ENCODE data around the gene TFDP2.
"Not testable (repeated sequence)": the region's sequence is repeated elsewhere in the genome, so short reads cannot be mapped to it uniquely, and the experiment has no call there.

Gene TFDP2

DNA sequence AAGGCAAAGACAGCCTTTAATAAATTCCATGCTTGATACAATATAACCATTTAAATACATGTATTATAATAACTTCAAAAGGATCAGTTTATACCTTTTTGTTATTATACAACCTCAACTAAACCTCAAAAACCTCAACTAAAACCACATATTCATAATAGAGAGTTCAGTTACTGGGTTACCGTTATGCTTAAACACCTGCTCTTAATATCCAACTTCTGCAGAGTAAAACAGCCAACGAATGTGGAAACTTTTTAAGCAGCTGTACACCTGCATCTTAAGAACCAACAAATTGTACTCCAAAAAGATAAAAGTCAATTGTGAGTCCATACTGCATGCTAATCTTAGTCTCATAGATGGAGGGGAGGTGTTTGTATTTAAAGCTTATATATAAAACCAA lies 53.5 kb downstream of the TFDP2 start:
- H4K8ac ChIP-seq (ENCODE audit: low read depth, low read length), result no peak overlapping the region
- no peak overlapping the region for H3K23ac ChIP-seq (ENCODE audit: low read depth, low read length, poor library complexity)
- peaks cover 0 to 2% of the 10 kb centered on the region in 2 donors for H3K36me3 ChIP-seq (replicated peaks in 1 of 2; ENCODE audit: control insufficient read depth in 2 of 2, insufficient read depth in 2 of 2, low read length in 2 of 2)
- no peak overlapping the region for H2BK12ac ChIP-seq (ENCODE audit: low read length)
- no peak overlapping the region for H3K27ac ChIP-seq (replicated peaks; ENCODE audit: low read length)
- H3K4ac ChIP-seq (ENCODE audit: low read length), result no peak overlapping the region
- no peak overlapping the region for H2BK15ac ChIP-seq (ENCODE audit: low read length)
- H2BK120ac ChIP-seq (ENCODE audit: low read depth, low read length), result no peak overlapping the region
- H3K4me1 ChIP-seq (ENCODE audit: control insufficient read depth in 2 of 2, insufficient read depth in 1 of 2, low read depth in 1 of 2, low read length in 2 of 2), result no peaks in the 10 kb centered on the region
- no peak overlapping the region for H2AFZ ChIP-seq (ENCODE audit: low read length)
- no peak for DNase-seq (ENCODE audit: low spot score)
- H3K9me3 ChIP-seq (replicated peaks in 1 of 2; ENCODE audit: control insufficient read depth in 2 of 2, insufficient read depth in 1 of 2, low read depth in 1 of 2, low read length in 2 of 2), result no peaks in the 10 kb centered on the region
- H3K4me3 ChIP-seq (ENCODE audit: low read length in 2 of 2), result no peak overlapping the region
- H2BK5ac ChIP-seq (ENCODE audit: low read length), result no peak overlapping the region
- no CpG with 5 or more reads among the region's 2 CpGs for WGBS, 2 donors (ENCODE audit: extremely low coverage in 2 of 2, insufficient read length in 2 of 2, insufficient replicate concordance in 1 of 2)
- H3K9ac ChIP-seq (ENCODE audit: low read depth, low read length, poor library complexity), result no peak overlapping the region
- no peak overlapping the region for H4K91ac ChIP-seq (ENCODE audit: low read depth, low read length, poor library complexity)
- H3K18ac ChIP-seq (ENCODE audit: low read length), result no peak overlapping the region
- H3K79me1 ChIP-seq (ENCODE audit: low read depth, low read length), result no peaks in the 10 kb centered on the region
- H3K27me3 ChIP-seq (ENCODE audit: control insufficient read depth in 3 of 3, insufficient read depth in 3 of 3, low read depth in 1 of 3, low read length in 3 of 3), result no peaks in the 10 kb centered on the region
- H2AK5ac ChIP-seq (ENCODE audit: low read depth, low read length), result no peak overlapping the region
- no peak overlapping the region for H3K4me2 ChIP-seq (ENCODE audit: insufficient read depth, low read length, poor library complexity, severe bottlenecking)
- no peak overlapping the region for H3K14ac ChIP-seq (ENCODE audit: low read length)

DNA sequence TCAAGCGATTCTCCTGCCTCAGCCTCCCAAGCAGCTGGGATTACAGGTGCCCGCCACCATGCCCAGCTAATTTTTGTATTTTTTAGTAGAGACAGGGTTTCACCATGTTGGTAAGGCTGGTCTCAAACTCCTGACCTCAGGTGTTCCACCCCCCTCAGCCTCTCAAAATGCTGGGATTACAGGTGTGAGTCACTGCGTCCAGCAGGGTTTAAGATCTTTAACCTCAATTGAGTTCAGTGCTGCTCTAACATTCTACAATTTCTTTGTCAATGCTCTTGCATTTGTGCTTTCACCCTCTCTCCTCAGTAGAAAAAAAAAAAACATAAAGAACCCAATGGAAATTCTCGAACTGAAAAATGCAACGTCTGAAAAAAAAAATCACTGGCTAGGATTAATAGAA lies 60.4 kb downstream of the TFDP2 start:
- not testable (repeated sequence) for H3K27me3 ChIP-seq (ENCODE audit: control insufficient read depth in 3 of 3, insufficient read depth in 3 of 3, low read depth in 1 of 3, low read length in 3 of 3); H3K4ac ChIP-seq (ENCODE audit: low read length); H3K9me3 ChIP-seq (replicated peaks in 1 of 2; ENCODE audit: control insufficient read depth in 2 of 2, insufficient read depth in 1 of 2, low read depth in 1 of 2, low read length in 2 of 2); H3K23ac ChIP-seq (ENCODE audit: low read depth, low read length, poor library complexity); H3K14ac ChIP-seq (ENCODE audit: low read length); H3K36me3 ChIP-seq (replicated peaks in 1 of 2; ENCODE audit: control insufficient read depth in 2 of 2, insufficient read depth in 2 of 2, low read length in 2 of 2); H2BK120ac ChIP-seq (ENCODE audit: low read depth, low read length); H2BK5ac ChIP-seq (ENCODE audit: low read length); DNase-seq (ENCODE audit: low spot score); H3K27ac ChIP-seq (replicated peaks; ENCODE audit: low read length); H4K8ac ChIP-seq (ENCODE audit: low read depth, low read length); H3K4me1 ChIP-seq (ENCODE audit: control insufficient read depth in 2 of 2, insufficient read depth in 1 of 2, low read depth in 1 of 2, low read length in 2 of 2); H2AFZ ChIP-seq (ENCODE audit: low read length); H4K91ac ChIP-seq (ENCODE audit: low read depth, low read length, poor library complexity); H3K4me3 ChIP-seq (ENCODE audit: low read length in 2 of 2); H2BK12ac ChIP-seq (ENCODE audit: low read length); H3K18ac ChIP-seq (ENCODE audit: low read length); H2BK15ac ChIP-seq (ENCODE audit: low read length); H3K79me1 ChIP-seq (ENCODE audit: low read depth, low read length); H3K4me2 ChIP-seq (ENCODE audit: insufficient read depth, low read length, poor library complexity, severe bottlenecking); H2AK5ac ChIP-seq (ENCODE audit: low read depth, low read length); H3K9ac ChIP-seq (ENCODE audit: low read depth, low read length, poor library complexity)
- no CpG with 5 or more reads among the region's 5 CpGs for WGBS, 2 donors (ENCODE audit: extremely low coverage in 2 of 2, insufficient read length in 2 of 2, insufficient replicate concordance in 1 of 2)

DNA sequence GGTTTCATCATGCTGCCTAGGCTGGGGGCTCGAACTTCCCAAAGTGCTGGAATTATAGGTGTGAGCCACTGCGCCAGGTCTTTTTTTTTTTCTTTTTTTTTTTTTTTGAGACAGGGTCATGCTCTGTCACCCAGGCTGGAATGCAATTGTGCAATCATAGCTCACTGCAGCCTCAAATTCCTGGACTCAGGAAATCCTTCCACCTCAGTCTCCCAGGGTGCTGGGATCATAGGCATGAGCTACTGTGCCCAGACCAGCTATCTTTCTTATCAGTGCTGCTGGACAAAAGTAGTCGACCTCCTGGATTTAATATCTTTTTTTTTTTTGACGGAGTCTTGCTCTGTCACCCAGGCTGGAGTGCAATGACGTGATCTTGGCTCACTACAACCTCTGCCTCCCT lies 60.8 kb downstream of the TFDP2 start:
- H2BK15ac ChIP-seq (ENCODE audit: low read length), result no peak overlapping the region
- H4K8ac ChIP-seq (ENCODE audit: low read depth, low read length), result no peak overlapping the region
- H3K79me1 ChIP-seq (ENCODE audit: low read depth, low read length), result no peaks in the 10 kb centered on the region
- H3K18ac ChIP-seq (ENCODE audit: low read length), result no peak overlapping the region
- WGBS, 2 donors (ENCODE audit: extremely low coverage in 2 of 2, insufficient read length in 2 of 2, insufficient replicate concordance in 1 of 2), result no CpG with 5 or more reads among the region's 5 CpGs
- H3K9ac ChIP-seq (ENCODE audit: low read depth, low read length, poor library complexity), result no peak overlapping the region
- no peak overlapping the region for H2AFZ ChIP-seq (ENCODE audit: low read length)
- no peak overlapping the region for H3K14ac ChIP-seq (ENCODE audit: low read length)
- peaks cover 0 to 2% of the 10 kb centered on the region in 2 donors for H3K36me3 ChIP-seq (replicated peaks in 1 of 2; ENCODE audit: control insufficient read depth in 2 of 2, insufficient read depth in 2 of 2, low read length in 2 of 2)
- H3K9me3 ChIP-seq (replicated peaks in 1 of 2; ENCODE audit: control insufficient read depth in 2 of 2, insufficient read depth in 1 of 2, low read depth in 1 of 2, low read length in 2 of 2), result no peaks in the 10 kb centered on the region
- H2BK5ac ChIP-seq (ENCODE audit: low read length), result no peak overlapping the region
- H3K27me3 ChIP-seq (ENCODE audit: control insufficient read depth in 3 of 3, insufficient read depth in 3 of 3, low read depth in 1 of 3, low read length in 3 of 3), result no peaks in the 10 kb centered on the region
- no peak overlapping the region for H2BK120ac ChIP-seq (ENCODE audit: low read depth, low read length)
- H3K4me2 ChIP-seq (ENCODE audit: insufficient read depth, low read length, poor library complexity, severe bottlenecking), result no peak overlapping the region
- H3K4ac ChIP-seq (ENCODE audit: low read length), result no peak overlapping the region
- no peak overlapping the region for H3K4me3 ChIP-seq (ENCODE audit: low read length in 2 of 2)
- H4K91ac ChIP-seq (ENCODE audit: low read depth, low read length, poor library complexity), result no peak overlapping the region
- DNase-seq (ENCODE audit: low spot score), result no peak
- H3K23ac ChIP-seq (ENCODE audit: low read depth, low read length, poor library complexity), result no peak overlapping the region
- no peaks in the 10 kb centered on the region for H3K4me1 ChIP-seq (ENCODE audit: control insufficient read depth in 2 of 2, insufficient read depth in 1 of 2, low read depth in 1 of 2, low read length in 2 of 2)
- H2BK12ac ChIP-seq (ENCODE audit: low read length), result no peak overlapping the region
- no peak overlapping the region for H3K27ac ChIP-seq (replicated peaks; ENCODE audit: low read length)
- no peak overlapping the region for H2AK5ac ChIP-seq (ENCODE audit: low read depth, low read length)

DNA sequence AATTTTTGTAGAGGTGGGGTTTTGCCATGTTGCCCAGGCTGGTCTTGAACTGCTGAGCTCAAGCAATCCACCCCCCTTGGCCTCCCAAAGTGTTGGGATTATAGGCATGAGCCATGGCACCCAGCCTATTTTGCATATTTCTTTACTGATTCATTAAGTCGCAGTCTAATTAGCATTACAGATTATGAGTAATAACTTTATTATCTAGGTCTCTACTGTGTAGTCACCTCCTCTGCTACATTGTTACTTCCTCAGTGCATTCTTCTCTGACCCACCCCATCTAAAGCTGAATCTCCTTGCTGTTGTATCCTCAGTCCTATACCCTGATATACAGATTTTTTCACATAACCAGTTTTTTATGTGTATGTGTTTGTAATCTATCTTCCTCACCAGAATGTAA lies 61.7 kb downstream of the TFDP2 start:
- H3K9me3 ChIP-seq (replicated peaks in 1 of 2; ENCODE audit: control insufficient read depth in 2 of 2, insufficient read depth in 1 of 2, low read depth in 1 of 2, low read length in 2 of 2), result no peaks in the 10 kb centered on the region
- H2BK5ac ChIP-seq (ENCODE audit: low read length), result no peak overlapping the region
- H3K79me1 ChIP-seq (ENCODE audit: low read depth, low read length), result no peaks in the 10 kb centered on the region
- H3K36me3 ChIP-seq (replicated peaks in 1 of 2; ENCODE audit: control insufficient read depth in 2 of 2, insufficient read depth in 2 of 2, low read length in 2 of 2), result peaks cover 0 to 2% of the 10 kb centered on the region in 2 donors
- no peak overlapping the region for H3K9ac ChIP-seq (ENCODE audit: low read depth, low read length, poor library complexity)
- DNase-seq (ENCODE audit: low spot score), result no peak
- no CpG with 5 or more reads among the region's 1 CpG for WGBS, 2 donors (ENCODE audit: extremely low coverage in 2 of 2, insufficient read length in 2 of 2, insufficient replicate concordance in 1 of 2)
- H3K4me2 ChIP-seq (ENCODE audit: insufficient read depth, low read length, poor library complexity, severe bottlenecking), result no peak overlapping the region
- no peak overlapping the region for H4K91ac ChIP-seq (ENCODE audit: low read depth, low read length, poor library complexity)
- H3K14ac ChIP-seq (ENCODE audit: low read length), result no peak overlapping the region
- H2AK5ac ChIP-seq (ENCODE audit: low read depth, low read length), result no peak overlapping the region
- H3K18ac ChIP-seq (ENCODE audit: low read length), result no peak overlapping the region
- no peak overlapping the region for H2BK120ac ChIP-seq (ENCODE audit: low read depth, low read length)
- no peak overlapping the region for H2AFZ ChIP-seq (ENCODE audit: low read length)
- H3K27ac ChIP-seq (replicated peaks; ENCODE audit: low read length), result no peak overlapping the region
- no peak overlapping the region for H3K23ac ChIP-seq (ENCODE audit: low read depth, low read length, poor library complexity)
- H3K4me1 ChIP-seq (ENCODE audit: control insufficient read depth in 2 of 2, insufficient read depth in 1 of 2, low read depth in 1 of 2, low read length in 2 of 2), result no peaks in the 10 kb centered on the region
- H2BK15ac ChIP-seq (ENCODE audit: low read length), result no peak overlapping the region
- no peak overlapping the region for H2BK12ac ChIP-seq (ENCODE audit: low read length)
- H4K8ac ChIP-seq (ENCODE audit: low read depth, low read length), result no peak overlapping the region
- no peaks in the 10 kb centered on the region for H3K27me3 ChIP-seq (ENCODE audit: control insufficient read depth in 3 of 3, insufficient read depth in 3 of 3, low read depth in 1 of 3, low read length in 3 of 3)
- no peak overlapping the region for H3K4ac ChIP-seq (ENCODE audit: low read length)
- no peak overlapping the region for H3K4me3 ChIP-seq (ENCODE audit: low read length in 2 of 2)
